ENCODE results near the gene CDC27.
"Not testable (repeated sequence)": the region's sequence is repeated elsewhere in the genome, so short reads cannot be mapped to it uniquely, and the experiment has no call there.

Gene CDC27

GRCh38 chr17:47219621-47220475, 30.8 kb upstream of the CDC27 start:
- DNase-seq (ENCODE audit: low read depth) = no peak

GRCh38 chr17:47218896-47219430, 29.9 kb upstream of the CDC27 start:
- no peak for DNase-seq (ENCODE audit: low read depth)

GRCh38 chr17:47217279-47217678, 28.2 kb upstream of the CDC27 start:
- DNase-seq (ENCODE audit: low read depth) = not testable (repeated sequence)

GRCh38 chr17:47216821-47217220, 27.7 kb upstream of the CDC27 start:
- DNase-seq (ENCODE audit: low read depth) = not testable (repeated sequence)

- no peak for DNase-seq (ENCODE audit: low read depth)
These were observed 25.8 kb upstream of the CDC27 start for GRCh38 chr17:47214931-47215330.

- DNase-seq (ENCODE audit: low read depth) = no peak
These were observed 24.4 kb upstream of the CDC27 start for GRCh38 chr17:47213540-47213939.

- no peak for DNase-seq (ENCODE audit: low read depth)
These were observed 23.4 kb upstream of the CDC27 start for GRCh38 chr17:47212458-47212857.

- no peak for DNase-seq (ENCODE audit: low read depth)
These were observed 21.7 kb upstream of the CDC27 start for GRCh38 chr17:47210779-47211178.

GRCh38 chr17:47210105-47210504, 21.0 kb upstream of the CDC27 start:
- DNase-seq (ENCODE audit: low read depth) = no peak

GRCh38 chr17:47209499-47209898, 20.4 kb upstream of the CDC27 start:
- no peak for DNase-seq (ENCODE audit: low read depth)

- DNase-seq (ENCODE audit: low read depth) = no peak
These were observed 19.8 kb upstream of the CDC27 start, which contains the start of gene MYL4 for GRCh38 chr17:47208744-47209488. MYL4 (plus strand) TSS chr17:47209348; CDS start chr17:47209423, 75 bp downstream.

- DNase-seq (ENCODE audit: low read depth) = no peak
These were observed 18.3 kb upstream of the CDC27 start for GRCh38 chr17:47207143-47208067.

- DNase-seq (ENCODE audit: low read depth) = no peak
These were observed 16.4 kb upstream of the CDC27 start for GRCh38 chr17:47205419-47205963.

- DNase-seq (ENCODE audit: low read depth) = peak; percentile 22
These were observed 15.8 kb upstream of the CDC27 start for GRCh38 chr17:47204722-47205418.

- DNase-seq (ENCODE audit: low read depth) = peak; percentile 13
These were observed 15.1 kb upstream of the CDC27 start for GRCh38 chr17:47203984-47204721.

- no peak for DNase-seq (ENCODE audit: low read depth)
These were observed 12.1 kb upstream of the CDC27 start for GRCh38 chr17:47201166-47201565.

GRCh38 chr17:47200325-47200664, 11.2 kb upstream of the CDC27 start:
- no peak for DNase-seq (ENCODE audit: low read depth)

GRCh38 chr17:47199627-47200324, 10.7 kb upstream of the CDC27 start:
- no peak for DNase-seq (ENCODE audit: low read depth)

GRCh38 chr17:47197821-47198220, 8.7 kb upstream of the CDC27 start:
- DNase-seq (ENCODE audit: low read depth) = no peak
